Testis (tissue), 3 donors: ENCODE results near the gene P2RX3. TPM values are rescaled to one million over a fixed set of nuclear protein-coding genes. Genes with fewer than 3 reads are reported as not detected.

Experiments used
- DNase-seq: peaks from one replicate; pipeline ENCODE4 v3.0.0-alpha.2; 2019
- H3K27ac ChIP-seq, 2 donors: fragments of 200-600 bp; sonication (generic); one replicate each; pipeline ENCODE4 v1.5.1; 2019
- H3K27me3 ChIP-seq: fragments of 200-600 bp; sonication (generic); one replicate; pipeline ENCODE4 v1.5.1; 2019
- H3K36me3 ChIP-seq: fragments of 200-600 bp; sonication (generic); one replicate; pipeline ENCODE4 v1.5.1; 2017; ENCODE audit warnings: low read depth; ENCODE audit errors: missing control alignments
- H3K4me1 ChIP-seq: fragments of 200-600 bp; sonication (generic); one replicate; pipeline ENCODE4 v1.5.1; 2019
- H3K4me3 ChIP-seq, 2 donors: fragments of 200-600 bp; sonication (generic); one replicate each; pipeline ENCODE4 v1.5.1; 2017 to 2019
- H3K9me3 ChIP-seq: fragments of 200-600 bp; sonication (generic); one replicate; pipeline ENCODE4 v1.5.1; 2017
- CTCF ChIP-seq, 3 experiments: fragments of 450-650 bp in 2 of 3; fragments of 200-600 bp in 1 of 3; sonication (generic) in 1 of 3; IDR thresholded peaks; one replicate each; pipeline ENCODE4 v1.5.1; 2016 to 2019; ENCODE audit warnings: antibody characterized with exemption in 3 of 3, mild to moderate bottlenecking in 2 of 3, moderate library complexity in 1 of 3
- POLR2A ChIP-seq: fragments of 450-650 bp; IDR thresholded peaks from one replicate; pipeline ENCODE4 v1.6.1; 2017; ENCODE audit warnings: antibody characterized with exemption, mild to moderate bottlenecking, moderate library complexity
- WGBS, 2 donors: methylation state at CpG; one replicate each; pipeline ENCODE4 v1.1.5; 2018; 5-methylcytosine and 5-hydroxymethylcytosine counted together
- intact Hi-C: fragments of 100-400 bp; cut with DNase I; formaldehyde crosslinking; loops from one replicate; pipeline ENCODE4 v1.15.1; 2023; ENCODE audit warnings: low total_unique reads
- polyA plus RNA-seq: library from polyadenylated mRNA; stranded (reverse); fragments of 350-450 nt; fragmentation: Illumina TruSeq; extraction: RNeasy Lipid Tissue Mini Kit (QIAGEN cat#74804); gene quantifications from one replicate; pipeline ENCODE4 v1.2.3, GENCODE V29; 2014; ENCODE audit warnings: low read depth, low replicate concordance; ENCODE audit not compliant: insufficient read depth
- total RNA-seq, 2 donors: library from RNA; depleted of rRNA; stranded (reverse); fragments of >200 nt; gene quantifications; one replicate each; pipeline ENCODE4 v1.2.3, GENCODE V29; 2016

The P2RX3 gene
- total and polyA plus RNA-seq, 3 donors from 2014 or later = 2.5 to 8.5 (median 3.3) TPM

- Histone ChIP-seq H3K4me1 (peaks cover 63% of the 10 kb centered on the region), H3K27me3 (no peaks in the 10 kb centered on the region), H3K36me3 (no peaks in the 10 kb centered on the region), H3K9me3 (no peaks in the 10 kb centered on the region), H3K27ac (peak overlapping the region; percentile 65 to 85), H3K4me3 (no peak overlapping the region)
- intact Hi-C loops = no loop called here
- TF ChIP-seq CTCF (IDR thresholded peaks at IDR 0.05) = no peak
- TF ChIP-seq POLR2A = no peak
- 55 to 64% methylated on average over 6 of the region's 6 CpGs for WGBS, 2 donors
- DNase-seq = no peak
These were observed 28.1 kb upstream of the P2RX3 start for GRCh38 chr11:57310091-57310490.

DNA sequence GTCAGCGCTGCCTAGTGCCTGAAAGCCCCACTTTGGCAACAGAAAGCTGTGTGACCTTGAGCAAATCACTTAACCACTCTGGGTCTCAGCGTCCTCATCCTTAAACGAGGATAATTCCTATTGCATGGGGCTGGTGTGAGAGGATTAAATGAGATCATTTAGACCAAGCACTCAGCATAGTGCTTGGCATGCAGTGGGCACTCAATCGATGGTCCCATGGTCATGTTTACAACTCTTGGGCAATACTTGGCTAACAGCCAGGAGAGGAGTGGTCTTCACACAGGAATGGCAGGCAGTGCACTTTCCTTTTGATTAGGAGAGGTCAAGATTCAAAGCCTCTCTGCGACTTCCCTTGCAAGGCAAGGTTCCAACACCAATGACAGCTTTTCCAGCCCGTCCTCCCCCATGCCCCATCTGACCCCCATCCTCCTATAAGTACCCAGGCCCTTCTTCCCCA is 27.5 kb upstream of the P2RX3 start:
- intact Hi-C loops = no loop called here
- peaks cover 64% of the 10 kb centered on the region for H3K4me1 ChIP-seq
- H3K27ac ChIP-seq = peak overlapping the region; percentile 65 to 85
- H3K4me3 ChIP-seq = no peak overlapping the region
- H3K27me3 ChIP-seq = no peaks in the 10 kb centered on the region
- no peaks in the 10 kb centered on the region for H3K36me3 ChIP-seq
- no peaks in the 10 kb centered on the region for H3K9me3 ChIP-seq
- TF ChIP-seq CTCF (IDR thresholded peaks at IDR 0.05) (no peak), POLR2A (no peak)
- 29 to 34% methylated on average over 6 of the region's 6 CpGs for WGBS, 2 donors
- peak; percentile 37 for DNase-seq

- 34 to 36% methylated on average over 11 to 30 of the region's 31 CpGs for WGBS, 2 donors
- intact Hi-C loops = no loop called here
- H3K27ac ChIP-seq = peak overlapping the region; percentile 68 to 85
- H3K9me3 ChIP-seq = no peaks in the 10 kb centered on the region
- no peaks in the 10 kb centered on the region for H3K36me3 ChIP-seq
- DNase-seq = peak; percentile 86
- H3K4me3 ChIP-seq = no peak overlapping the region
- peaks cover 62% of the 10 kb centered on the region for H3K4me1 ChIP-seq
- TF ChIP-seq POLR2A = no peak
- TF ChIP-seq CTCF (IDR thresholded peaks at IDR 0.05) = no peak
- no peaks in the 10 kb centered on the region for H3K27me3 ChIP-seq
These were observed 26.8 kb upstream of the P2RX3 start for GRCh38 chr11:57311109-57311936.

DNA sequence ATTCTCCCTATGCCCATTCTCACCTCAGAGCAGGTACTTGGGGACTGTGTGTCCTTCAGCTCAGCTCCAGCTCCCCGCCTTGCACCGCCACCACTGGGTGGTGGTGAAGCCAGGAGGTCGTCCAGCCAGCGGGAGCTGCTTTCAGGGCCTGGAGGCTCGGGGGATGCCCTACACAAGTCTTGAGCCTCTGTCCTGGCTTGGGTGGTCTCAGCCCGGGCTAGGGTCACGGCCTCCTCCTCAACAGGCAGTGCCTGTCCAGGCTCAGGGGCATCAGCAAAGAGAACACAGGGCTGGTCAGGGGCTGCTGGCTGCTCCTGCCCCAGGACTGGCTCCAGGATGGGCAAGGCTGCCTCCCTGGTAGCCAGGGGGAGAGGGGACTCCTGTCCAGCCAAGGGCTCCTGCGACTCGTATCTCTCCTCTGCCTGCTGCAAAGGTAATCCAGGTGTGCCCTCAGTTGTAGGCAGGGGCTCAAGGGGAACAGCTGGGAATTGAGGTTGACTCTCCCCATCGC is 25.6 kb upstream of the P2RX3 start:
- Histone ChIP-seq H3K9me3 (no peaks in the 10 kb centered on the region), H3K36me3 (no peaks in the 10 kb centered on the region), H3K4me1 (peaks cover 62% of the 10 kb centered on the region), H3K27me3 (no peaks in the 10 kb centered on the region), H3K4me3 (no peak overlapping the region), H3K27ac (peak overlapping the region; percentile 68 to 85)
- intact Hi-C loops = no loop called here
- no peak for DNase-seq
- 80% methylated on average over 1 to 10 of the region's 10 CpGs for WGBS, 2 donors
- TF ChIP-seq POLR2A (no peak), CTCF (IDR thresholded peaks at IDR 0.05) (no peak)
